Pons (tissue), 1 donor: ENCODE data around the gene CD34.

Source experiments
- DNase-seq: peaks from one replicate; pipeline ENCODE4 v3.0.0-alpha.2; 2016; ENCODE audit warnings: low spot score

Gene CD34

DNA sequence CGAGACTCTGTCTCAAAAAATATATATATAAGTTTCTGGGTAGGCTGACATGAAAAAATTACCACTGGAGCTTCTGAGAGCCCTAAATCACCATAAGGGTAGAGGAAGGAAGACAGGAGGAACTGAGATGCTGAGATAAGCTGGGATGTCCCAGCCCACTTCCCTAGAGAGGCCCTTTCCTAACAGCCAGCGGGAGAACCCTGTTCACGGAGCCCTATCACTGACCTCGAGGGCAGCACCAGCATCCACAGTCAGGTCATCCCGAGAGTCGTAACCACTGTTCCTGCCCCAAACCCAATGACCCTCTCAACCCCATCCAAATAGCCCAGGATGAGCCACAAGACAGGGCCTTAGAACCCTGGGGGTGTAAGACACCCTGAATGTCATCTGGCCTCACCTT lies 77.5 kb downstream of the CD34 start:
- no peak for DNase-seq

DNA sequence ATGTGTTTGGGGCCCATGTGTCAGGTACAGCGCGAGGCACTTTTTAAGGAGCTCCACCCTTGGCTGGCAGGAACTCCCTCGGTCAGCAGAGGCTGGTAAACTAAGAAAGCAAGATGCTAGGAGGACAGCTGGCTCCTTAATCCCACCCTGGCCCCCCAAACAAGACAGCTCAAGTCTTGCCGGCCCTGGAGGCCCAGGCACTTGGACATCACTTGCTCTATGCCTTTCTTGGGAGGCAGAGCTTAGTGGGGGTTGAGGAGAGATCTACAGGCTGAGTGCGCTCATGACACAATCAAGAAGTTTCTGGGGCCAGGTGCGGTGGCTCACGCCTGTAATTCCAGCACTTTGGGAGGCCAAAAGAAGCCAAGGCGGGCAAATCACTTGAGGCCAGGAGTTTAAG lies 78.1 kb downstream of the CD34 start:
- DNase-seq, result no peak

DNA sequence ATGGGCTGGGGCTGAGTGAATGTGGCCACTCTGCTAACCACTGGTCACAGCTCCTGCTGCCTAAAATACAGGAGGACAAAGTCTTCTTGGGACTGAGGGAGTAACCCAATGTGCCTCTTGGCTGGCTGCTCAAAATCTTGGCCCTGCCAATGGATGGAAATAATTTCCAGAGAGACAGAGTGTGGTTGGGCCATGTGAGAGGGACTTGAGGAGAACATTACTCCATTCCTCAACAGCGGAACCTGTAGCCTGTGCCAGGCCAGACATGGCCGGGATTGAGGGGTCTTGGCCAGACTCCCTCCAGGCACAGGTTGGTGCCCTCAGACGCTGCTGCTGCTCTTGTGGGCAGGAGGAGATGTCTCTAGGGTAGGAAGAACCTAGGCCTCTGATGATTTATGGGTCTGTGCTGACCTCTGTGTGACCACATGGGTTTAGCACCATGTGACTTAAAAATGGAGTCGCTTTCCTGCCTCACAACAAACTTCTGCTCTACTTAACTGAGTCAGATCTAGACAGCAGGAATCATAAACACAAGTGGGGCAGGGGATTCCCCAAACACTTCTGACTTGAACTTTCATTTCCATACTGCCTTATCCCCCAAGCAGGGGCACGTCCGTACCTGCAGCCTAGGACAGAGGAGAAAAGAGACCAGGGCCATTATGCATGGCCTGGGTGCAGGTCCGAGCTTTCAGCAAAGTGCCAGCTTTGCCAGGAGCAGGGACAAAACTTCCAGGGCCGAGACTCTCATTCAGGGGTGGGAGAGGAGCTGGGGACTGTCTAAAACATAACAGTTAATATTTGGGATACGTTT lies 79.2 kb downstream of the CD34 start:
- DNase-seq, result no peak
